HepG2 (cell line): Measurements from ENCODE around the gene NCOA5.

ENCODE experiments used
- BHLHE40 ChIP-seq: IDR thresholded peaks from 2 replicates; pipeline ENCODE4 v1.6.1; 2011; ENCODE audit warnings: low read length, improper control_type of control experiment
- CTCF ChIP-seq: sonication (generic); formaldehyde crosslinking; IDR thresholded peaks from 2 replicates; pipeline ENCODE4 v1.5.0; 2020; ENCODE audit warnings: mild to moderate bottlenecking, missing genetic modification reagents, moderate library complexity
- FOXA1 ChIP-seq, 2 experiments: fragments of 450-650 bp in 1 of 2; sonication (generic) in 1 of 2; formaldehyde crosslinking in 1 of 2; IDR thresholded peaks; 2 replicates each; pipeline versions ENCODE4 v1.4.0 to v1.6.1; 2016 to 2020; ENCODE audit warnings: missing genetic modification reagents in 1 of 2
- IRF2 ChIP-seq: IDR thresholded peaks from 2 replicates; pipeline ENCODE4 v1.6.1; 2018; ENCODE audit warnings: missing genetic modification reagents, missing compliant biosample characterization
- JUND ChIP-seq: sonication (generic); formaldehyde crosslinking; IDR thresholded peaks from 2 replicates; pipeline ENCODE4 v1.8.0; 2022; ENCODE audit warnings: mild to moderate bottlenecking, missing genetic modification reagents
- MTA3 ChIP-seq: sonication (generic); formaldehyde crosslinking; IDR thresholded peaks from 2 replicates; pipeline ENCODE4 v1.4.0; 2020; ENCODE audit warnings: missing genetic modification reagents
- PHF5A ChIP-seq: IDR thresholded peaks from one replicate; pipeline ENCODE4 v1.6.1; 2018; ENCODE audit warnings: low read depth, missing genetic modification reagents; ENCODE audit not compliant: unreplicated experiment
- RAD21 ChIP-seq: fragments of 450-650 bp; formaldehyde crosslinking; IDR thresholded peaks from 2 replicates; pipeline ENCODE4 v1.5.0; 2020; ENCODE audit warnings: mild to moderate bottlenecking
- REST ChIP-seq, 2 experiments: IDR thresholded peaks; 2 replicates each; pipeline ENCODE4 v1.6.1; 2011 to 2012; ENCODE audit warnings: low read length in 2 of 2, borderline replicate concordance in 1 of 2, low read depth in 1 of 2, mild to moderate bottlenecking in 1 of 2, moderate library complexity in 1 of 2
- SIN3A ChIP-seq: IDR thresholded peaks from 2 replicates; pipeline ENCODE4 v1.6.1; 2011; ENCODE audit warnings: low read depth, mild to moderate bottlenecking, control low read depth, low read length, borderline replicate concordance
- SP5 ChIP-seq: IDR thresholded peaks from 2 replicates; pipeline ENCODE4 v1.6.1; 2016; ENCODE audit warnings: low read depth, borderline replicate concordance
- ZNF235 ChIP-seq: sonication (generic); formaldehyde crosslinking; IDR thresholded peaks from 2 replicates; pipeline ENCODE4 v1.8.1; 2023; ENCODE audit warnings: mild to moderate bottlenecking, missing genetic modification reagents, borderline replicate concordance
- ZNF274 ChIP-seq: sonication (generic); formaldehyde crosslinking; IDR thresholded peaks from 2 replicates; pipeline ENCODE4 v1.5.1; 2020; ENCODE audit warnings: mild to moderate bottlenecking, missing genetic modification reagents
- ZNF281 ChIP-seq: sonication (generic); formaldehyde crosslinking; IDR thresholded peaks from 2 replicates; pipeline ENCODE4 v1.4.0; 2020; ENCODE audit warnings: missing genetic modification reagents, borderline replicate concordance

- no peak for TF ChIP-seq CTCF
- no peak for TF ChIP-seq ZNF274 (CRISPR knock-in tag)
- TF ChIP-seq IRF2 (CRISPR knock-in tag), result no peak
- no peak for TF ChIP-seq SP5 (CRISPR knock-in tag)
- TF ChIP-seq ZNF281 (CRISPR knock-in tag), result no peak
- TF ChIP-seq BHLHE40, result no peak
- no peak for TF ChIP-seq PHF5A (CRISPR knock-in tag)
- TF ChIP-seq REST (IDR thresholded peaks at IDR 0.05; ENCODE audit: borderline replicate concordance in 1 of 2, low read depth in 1 of 2, low read length in 2 of 2), result no peak
- no peak for TF ChIP-seq MTA3
- TF ChIP-seq RAD21 (CRISPR knock-in tag), result no peak
- no peak for TF ChIP-seq JUND (CRISPR knock-in tag)
- TF ChIP-seq FOXA1 (IDR thresholded peaks at IDR 0.05), result no peak
- TF ChIP-seq FOXA1 (CRISPR knock-in tag; IDR thresholded peaks at IDR 0.05), result no peak
- no peak for TF ChIP-seq SIN3A
- TF ChIP-seq ZNF235 (CRISPR knock-in tag), result no peak
These were observed 18.7 kb upstream of the NCOA5 start for GRCh38 chr20:46108435-46108841.
